HG03108 (cell line): Measurements from ENCODE around the gene ADAMTSL4.

Experiments used
- ATAC-seq: cut with Tn5 transposase; IDR thresholded peaks from one replicate; pipeline ENCODE4 v1.9.1; 2021; ENCODE audit warnings: moderate library complexity; ENCODE audit not compliant: unreplicated experiment

Gene ADAMTSL4

DNA sequence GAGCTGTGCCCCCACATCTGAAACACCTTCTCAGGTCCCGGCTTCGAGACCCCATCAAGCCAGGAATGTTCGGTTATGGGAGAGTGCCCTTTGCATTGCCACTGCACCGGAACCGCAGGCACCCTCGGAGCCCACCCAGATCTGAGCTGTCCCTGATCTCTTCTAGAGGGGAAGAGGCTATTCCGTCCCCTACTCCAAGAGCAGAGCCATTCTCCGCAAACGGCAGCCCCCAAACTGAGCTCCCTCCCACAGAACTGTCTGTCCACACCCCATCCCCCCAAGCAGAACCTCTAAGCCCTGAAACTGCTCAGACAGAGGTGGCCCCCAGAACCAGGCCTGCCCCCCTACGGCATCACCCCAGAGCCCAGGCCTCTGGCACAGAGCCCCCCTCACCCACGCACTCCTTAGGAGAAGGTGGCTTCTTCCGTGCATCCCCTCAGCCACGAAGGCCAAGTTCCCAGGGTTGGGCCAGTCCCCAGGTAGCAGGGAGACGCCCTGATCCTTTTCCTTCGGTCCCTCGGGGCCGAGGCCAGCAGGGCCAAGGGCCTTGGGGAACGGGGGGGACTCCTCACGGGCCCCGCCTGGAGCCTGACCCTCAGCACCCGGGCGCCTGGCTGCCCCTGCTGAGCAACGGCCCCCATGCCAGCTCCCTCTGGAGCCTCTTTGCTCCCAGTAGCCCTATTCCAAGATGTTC, 4.3 kb downstream of the ADAMTSL4 start:
- ATAC-seq = no peak

GRCh38 chr1:150554086-150554452, 4.9 kb downstream of the ADAMTSL4 start:
- ATAC-seq = no peak

GRCh38 chr1:150555198-150555970, 6.2 kb downstream of the ADAMTSL4 start:
- ATAC-seq = no peak

DNA sequence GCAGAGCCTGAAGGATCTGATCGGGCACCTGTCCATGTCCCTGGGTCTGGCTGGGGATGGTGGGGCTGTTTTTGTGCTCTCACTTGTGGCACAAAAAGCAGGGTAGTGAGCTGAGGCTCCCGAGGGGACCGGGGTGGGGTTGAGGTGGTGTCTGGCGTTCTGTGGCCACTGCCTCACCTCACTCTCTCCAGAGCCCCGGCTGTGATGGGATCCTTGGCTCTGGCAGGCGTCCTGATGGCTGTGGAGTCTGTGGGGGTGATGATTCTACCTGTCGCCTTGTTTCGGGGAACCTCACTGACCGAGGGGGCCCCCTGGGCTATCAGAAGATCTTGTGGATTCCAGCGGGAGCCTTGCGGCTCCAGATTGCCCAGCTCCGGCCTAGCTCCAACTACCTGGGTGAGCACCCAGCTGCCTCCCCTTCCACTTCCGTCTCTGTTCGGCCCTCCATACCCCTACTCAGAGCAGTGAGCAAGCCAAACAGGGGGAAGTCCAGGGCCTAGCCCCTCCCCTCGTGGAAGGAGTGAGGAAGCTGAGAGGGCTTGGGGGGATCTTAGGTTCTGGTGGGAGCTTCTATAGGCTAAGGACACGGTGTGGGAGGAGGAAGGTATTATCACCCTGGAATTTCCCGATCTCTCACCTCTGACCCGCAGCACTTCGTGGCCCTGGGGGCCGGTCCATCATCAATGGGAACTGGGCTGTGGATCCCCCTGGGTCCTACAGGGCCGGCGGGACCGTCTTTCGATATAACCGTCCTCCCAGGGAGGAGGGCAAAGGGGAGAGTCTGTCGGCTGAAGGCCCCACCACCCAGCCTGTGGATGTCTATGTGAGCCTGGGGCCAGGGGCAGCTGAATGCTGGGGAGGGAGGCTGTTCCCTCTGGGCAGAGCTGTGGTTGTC, 7.0 kb downstream of the ADAMTSL4 start:
- ATAC-seq = no peak

GRCh38 chr1:150557065-150557600, 7.9 kb downstream of the ADAMTSL4 start:
- ATAC-seq = no peak

DNA sequence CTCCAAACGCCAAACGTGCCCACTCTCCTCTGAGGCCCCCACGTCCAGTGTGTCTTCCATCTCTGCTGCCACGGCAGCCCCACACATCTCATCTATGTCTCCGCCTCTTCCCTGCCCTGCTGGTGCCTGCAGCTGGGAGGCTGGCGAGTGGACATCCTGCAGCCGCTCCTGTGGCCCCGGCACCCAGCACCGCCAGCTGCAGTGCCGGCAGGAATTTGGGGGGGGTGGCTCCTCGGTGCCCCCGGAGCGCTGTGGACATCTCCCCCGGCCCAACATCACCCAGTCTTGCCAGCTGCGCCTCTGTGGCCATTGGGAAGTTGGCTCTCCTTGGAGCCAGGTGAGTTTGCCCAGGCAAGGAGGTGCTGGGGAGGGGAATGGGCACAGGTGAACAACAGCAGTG, 8.6 kb downstream of the ADAMTSL4 start:
- no peak for ATAC-seq

GRCh38 chr1:150558303-150558704, 9.1 kb downstream of the ADAMTSL4 start:
- no peak for ATAC-seq

- ATAC-seq = no peak
Measured at GRCh38 chr1:150558761-150559655, 9.8 kb downstream of the ADAMTSL4 start.

DNA sequence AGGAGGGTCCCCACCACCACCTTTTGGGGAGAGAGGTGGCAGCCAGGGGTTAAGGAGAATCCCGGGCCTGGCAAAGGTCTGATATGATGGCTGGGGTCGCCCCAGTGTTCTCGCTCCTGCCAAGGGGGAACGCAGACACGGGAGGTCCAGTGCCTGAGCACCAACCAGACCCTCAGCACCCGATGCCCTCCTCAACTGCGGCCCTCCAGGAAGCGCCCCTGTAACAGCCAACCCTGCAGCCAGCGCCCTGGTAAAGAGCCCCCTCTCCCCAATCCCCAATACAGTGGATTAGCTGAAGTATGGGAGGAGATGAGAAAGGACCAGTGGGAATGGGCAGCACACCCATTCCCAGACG, 10.4 kb downstream of the ADAMTSL4 start:
- ATAC-seq = no peak

DNA sequence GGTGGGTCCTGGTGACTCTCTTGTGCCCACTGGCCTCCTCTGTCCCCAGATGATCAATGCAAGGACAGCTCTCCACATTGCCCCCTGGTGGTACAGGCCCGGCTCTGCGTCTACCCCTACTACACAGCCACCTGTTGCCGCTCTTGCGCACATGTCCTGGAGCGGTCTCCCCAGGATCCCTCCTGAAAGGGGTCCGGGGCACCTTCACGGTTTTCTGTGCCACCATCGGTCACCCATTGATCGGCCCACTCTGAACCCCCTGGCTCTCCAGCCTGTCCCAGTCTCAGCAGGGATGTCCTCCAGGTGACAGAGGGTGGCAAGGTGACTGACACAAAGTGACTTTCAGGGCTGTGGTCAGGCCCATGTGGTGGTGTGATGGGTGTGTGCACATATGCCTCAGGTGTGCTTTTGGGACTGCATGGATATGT, 10.8 kb downstream of the ADAMTSL4 start:
- ATAC-seq = no peak

GRCh38 chr1:150560576-150561253, 11.5 kb downstream of the ADAMTSL4 start:
- peak; percentile 27 for ATAC-seq

GRCh38 chr1:150561254-150561973, 12.2 kb downstream of the ADAMTSL4 start:
- ATAC-seq = peak; percentile 16

GRCh38 chr1:150561974-150562445, 12.8 kb downstream of the ADAMTSL4 start:
- ATAC-seq = peak; percentile 32

GRCh38 chr1:150562446-150563339, 13.5 kb downstream of the ADAMTSL4 start:
- ATAC-seq = peak; percentile 28

DNA sequence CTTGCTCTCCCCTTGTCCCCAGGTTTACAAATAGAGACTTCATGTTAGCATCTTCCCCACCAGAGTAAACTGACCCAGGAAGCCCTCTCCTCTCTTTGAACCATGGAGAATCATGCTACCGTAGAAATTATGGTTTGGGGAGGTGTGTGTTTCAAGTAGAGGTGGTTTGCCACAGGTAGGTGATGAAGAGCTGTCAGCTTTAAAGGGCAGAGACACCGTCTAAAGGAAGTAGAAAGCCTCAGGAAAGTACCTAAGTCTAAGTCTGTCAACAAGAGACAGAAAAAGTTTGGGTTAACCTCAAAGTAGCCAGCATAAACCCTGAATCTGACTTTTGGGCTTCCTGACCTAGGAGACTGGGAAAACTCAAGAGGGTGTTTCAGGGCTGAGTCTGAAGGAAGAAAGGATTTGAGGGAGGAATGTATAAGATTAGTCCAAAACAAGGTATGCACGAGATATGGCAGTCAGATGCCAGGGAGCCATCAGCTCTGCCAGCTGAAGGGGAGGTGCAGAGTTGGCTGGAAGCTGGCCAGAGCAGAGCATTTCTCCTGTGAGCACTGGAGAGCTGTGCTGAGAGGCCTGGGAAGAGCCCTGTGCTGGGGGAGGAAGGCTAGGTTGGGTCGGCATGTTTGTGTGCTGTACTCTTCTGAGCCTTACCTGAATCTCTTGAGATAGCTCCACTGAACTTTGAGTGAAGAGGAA, 14.3 kb downstream of the ADAMTSL4 start:
- peak; percentile 20 for ATAC-seq

DNA sequence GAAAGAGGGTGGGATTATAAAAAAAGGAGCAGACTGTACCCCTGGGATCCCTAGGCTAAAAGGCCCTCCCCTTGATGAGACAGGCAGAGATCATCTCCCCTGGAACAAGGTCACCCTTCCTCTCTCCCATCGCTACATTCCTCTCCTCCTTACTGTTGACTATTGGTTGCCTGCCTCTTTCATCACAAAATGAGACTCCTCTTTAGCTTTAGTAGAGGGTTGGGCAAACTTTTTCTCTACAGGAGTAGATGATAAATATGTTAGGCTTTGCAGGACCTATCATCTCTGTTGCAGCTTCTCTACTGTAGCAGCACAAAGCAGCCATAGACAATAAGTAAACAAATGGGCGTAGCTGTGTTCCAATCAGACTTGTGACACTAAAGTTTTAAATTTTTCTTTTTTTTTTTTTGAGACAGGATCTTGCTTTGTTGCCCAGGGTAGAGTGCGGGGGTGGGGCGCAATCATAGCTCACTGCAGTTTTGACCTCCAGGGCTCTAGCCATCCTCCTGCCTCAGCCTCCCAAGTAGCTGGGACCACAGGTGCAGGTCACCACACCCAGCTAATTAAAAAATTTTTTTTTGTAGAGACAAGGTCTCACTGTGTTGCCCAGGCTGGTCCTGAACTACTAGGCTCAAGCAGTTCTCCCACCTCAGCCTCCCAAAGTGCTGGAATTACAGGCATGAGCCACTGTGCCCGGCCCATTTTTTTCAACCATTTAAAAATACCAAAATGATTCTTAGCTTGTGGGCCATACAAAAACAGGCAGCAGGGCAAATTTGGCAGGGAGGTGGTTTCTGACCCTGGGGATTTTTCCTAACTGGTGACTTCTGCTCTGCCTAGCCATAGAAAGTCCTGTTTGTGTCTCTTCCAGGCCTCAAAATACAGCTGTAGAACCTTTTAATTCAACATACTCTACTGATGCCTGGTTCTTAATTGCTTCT, 15.1 kb downstream of the ADAMTSL4 start:
- no peak for ATAC-seq
